Esophagus muscularis mucosa (tissue), 4 donors: Measurements from ENCODE around the gene VPS9D1.

ENCODE experiments used
- CTCF ChIP-seq, 3 experiments: fragments of 200-600 bp in 2 of 3; fragments of 450-650 bp in 1 of 3; sonication (generic) in 2 of 3; IDR thresholded peaks; one replicate each; pipeline ENCODE4 v1.5.1; 2017 to 2019; ENCODE audit warnings: antibody characterized with exemption in 3 of 3, mild to moderate bottlenecking in 2 of 3, moderate library complexity in 1 of 3
- EP300 ChIP-seq: sonication (generic); formaldehyde crosslinking; IDR thresholded peaks from one replicate; pipeline ENCODE4 v1.6.1; 2017; ENCODE audit warnings: antibody characterized with exemption
- POLR2A ChIP-seq: fragments of 450-650 bp; IDR thresholded peaks from one replicate; pipeline ENCODE4 v1.6.1; 2017; ENCODE audit warnings: antibody characterized with exemption, moderate library complexity, mild to moderate bottlenecking, low read depth

DNA sequence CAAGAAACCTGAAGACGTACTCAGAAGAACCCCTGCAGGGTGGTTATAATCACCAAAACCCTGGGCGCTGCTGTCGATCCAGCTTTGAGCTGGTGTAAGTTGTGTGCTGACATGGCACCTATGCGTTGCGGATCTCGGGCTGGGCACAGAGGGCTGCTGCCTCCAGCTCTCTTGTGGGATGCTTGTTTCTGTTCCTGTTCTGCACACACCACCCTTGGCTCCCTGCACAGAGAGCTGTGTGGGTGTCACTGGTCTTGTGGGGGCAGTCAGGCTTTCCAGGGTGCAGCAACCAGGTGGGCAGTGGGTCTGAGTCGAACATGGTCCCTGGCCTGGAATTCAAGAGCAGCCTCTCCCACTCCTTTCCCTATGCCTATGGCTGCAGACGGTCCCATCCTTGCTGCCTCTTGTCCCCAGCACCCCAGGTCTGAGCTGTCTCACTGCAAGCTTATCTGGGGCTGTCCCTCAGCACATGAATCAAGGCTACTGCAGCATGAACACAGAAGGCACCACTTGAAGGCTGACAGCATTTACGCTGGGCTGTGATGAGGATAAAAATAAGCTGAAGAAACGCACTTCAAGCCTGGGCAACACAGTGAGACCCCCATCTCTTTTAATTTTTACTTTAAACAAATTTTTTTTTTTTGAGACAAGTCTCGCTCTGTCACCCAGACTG lies 20.8 kb upstream of the VPS9D1 start:
- TF ChIP-seq CTCF (IDR thresholded peaks at IDR 0.05) (no peak), EP300 (no peak), POLR2A (no peak)
